Renal cortex interstitium (tissue), 3 donors: ENCODE data around the gene TWF2. TPM values are rescaled to one million over a fixed set of nuclear protein-coding genes. Genes with fewer than 3 reads are reported as not detected.

Experiments used
- polyA plus RNA-seq, 3 donors: library from polyadenylated mRNA; unstranded; fragments of 120-200 nt; gene quantifications; one replicate each; pipeline ENCODE4 v1.2.1, GENCODE V29; 2013; ENCODE audit not compliant: insufficient read length in 3 of 3

The TWF2 gene
- polyA plus RNA-seq, 3 donors = 24.0 to 37.9 (median 30.0) TPM

Other genes starting within 250 kb of the TWF2 start
- gene RPL29, start 243.3 kb downstream of the TWF2 start, polyA plus RNA-seq = 1,000 to 10,000 TPM; 1,559 to 1,800 (median 1,682) TPM
- 10 to 100 TPM; 14.8 to 19.0 (median 16.2) TPM for gene DUSP7, start 182.6 kb downstream of the TWF2 start, polyA plus RNA-seq
- gene POC1A, start 84.7 kb downstream of the TWF2 start, polyA plus RNA-seq = 10 to 100 TPM in 1 of 3 donors, 1 to 10 TPM in 2; 7.0 to 10.6 (median 8.5) TPM
- gene ALAS1, start 41.0 kb downstream of the TWF2 start, polyA plus RNA-seq = 10 to 100 TPM; 46.4 to 49.2 (median 47.6) TPM
- gene TLR9, start 13.5 kb downstream of the TWF2 start, polyA plus RNA-seq = under 1 TPM; 0.09 to 0.27 (median 0.17) TPM
- 10 to 100 TPM; 17.9 to 20.4 (median 18.2) TPM for gene PPM1M, start 6.6 kb upstream of the TWF2 start, polyA plus RNA-seq
- gene WDR82, start 39.5 kb upstream of the TWF2 start, polyA plus RNA-seq = 100 to 1,000 TPM in 2 of 3 donors, 10 to 100 TPM in 1; 88.4 to 112 (median 110) TPM
- gene GLYCTK, start 48.7 kb upstream of the TWF2 start, polyA plus RNA-seq = 10 to 100 TPM; 26.2 to 49.4 (median 41.2) TPM
- gene DNAH1, start 77.2 kb upstream of the TWF2 start, polyA plus RNA-seq = 10 to 100 TPM; 10.0 to 13.9 (median 10.3) TPM
- gene BAP1, start 170.8 kb upstream of the TWF2 start, polyA plus RNA-seq = 10 to 100 TPM; 84.5 to 92.5 (median 89.8) TPM
- 10 to 100 TPM in 2 of 3 donors, 1 to 10 TPM in 1; 8.1 to 14.1 (median 10.4) TPM for gene PHF7, start 171.5 kb upstream of the TWF2 start, polyA plus RNA-seq
- 10 to 100 TPM; 23.5 to 32.7 (median 24.5) TPM for gene SEMA3G, start 205.9 kb upstream of the TWF2 start, polyA plus RNA-seq
- 1 to 10 TPM; 6.1 to 7.2 (median 6.5) TPM for gene TNNC1, start 214.9 kb upstream of the TWF2 start, polyA plus RNA-seq
- gene NISCH, start 216.4 kb upstream of the TWF2 start, polyA plus RNA-seq = 100 to 1,000 TPM in 2 of 3 donors, 10 to 100 TPM in 1; 99.3 to 150 (median 115) TPM